NCI-H526 treated with DMSO at 0.1 percent for 48 hours (cell line): ENCODE measurements around the gene MAST4.

Experiments used
- DNase-seq: peaks from one replicate; lab custom pipeline; 2025; lab: John Stamatoyannopoulos, UW

The MAST4 gene

GRCh38 chr5:67043796-67044511 is 447.8 kb downstream of the MAST4 start:
- no peak for DNase-seq

DNA sequence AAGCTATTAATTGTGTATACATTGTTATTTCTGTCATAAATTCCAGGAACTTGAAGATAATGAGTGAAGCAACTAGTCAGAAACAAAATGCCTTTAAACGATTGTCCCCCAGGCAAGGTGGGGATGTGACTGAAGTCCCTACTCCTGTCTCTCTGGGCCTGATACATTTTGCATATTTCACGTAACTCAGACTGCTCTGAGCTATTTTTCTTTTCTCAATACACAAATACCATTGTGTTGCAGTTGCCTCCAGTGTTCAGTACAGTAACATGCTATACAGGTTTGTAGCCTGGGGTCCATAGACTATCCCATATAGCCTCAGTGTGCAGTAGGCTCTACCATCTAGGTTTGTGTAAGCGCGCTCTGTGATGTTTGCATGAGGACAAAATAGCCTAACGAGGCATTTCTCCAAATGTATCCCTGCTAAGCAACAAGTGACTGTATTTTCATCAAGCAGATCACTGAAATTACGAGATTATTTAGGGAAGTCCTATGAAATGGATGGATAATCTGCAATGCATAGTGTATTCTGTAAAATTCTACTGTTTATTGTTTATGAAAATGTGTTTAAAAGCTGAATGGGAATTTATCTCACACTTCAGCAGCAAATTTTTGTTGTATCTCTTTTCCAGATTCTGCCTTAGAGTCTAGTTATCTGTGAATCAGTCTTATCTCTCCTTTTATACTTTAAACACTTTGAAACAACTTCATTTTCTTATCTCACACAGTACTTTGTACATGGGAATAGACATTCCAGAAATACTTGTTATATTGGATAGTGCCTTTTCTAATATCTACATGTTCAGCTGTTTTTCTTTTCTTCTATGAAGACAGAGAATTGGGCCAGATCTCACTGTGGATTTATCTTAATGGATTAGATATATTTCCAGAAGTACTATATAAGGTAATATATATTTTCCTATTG is 449.9 kb downstream of the MAST4 start:
- DNase-seq: no peak

- no peak for DNase-seq
Observed at GRCh38 chr5:67047160-67047559, 451.0 kb downstream of the MAST4 start.

- DNase-seq: no peak
Observed at GRCh38 chr5:67047616-67048015, 451.4 kb downstream of the MAST4 start.

GRCh38 chr5:67050125-67050524 is 453.9 kb downstream of the MAST4 start:
- no peak for DNase-seq

- no peak for DNase-seq
Observed at GRCh38 chr5:67050635-67051034, 454.4 kb downstream of the MAST4 start.

DNA sequence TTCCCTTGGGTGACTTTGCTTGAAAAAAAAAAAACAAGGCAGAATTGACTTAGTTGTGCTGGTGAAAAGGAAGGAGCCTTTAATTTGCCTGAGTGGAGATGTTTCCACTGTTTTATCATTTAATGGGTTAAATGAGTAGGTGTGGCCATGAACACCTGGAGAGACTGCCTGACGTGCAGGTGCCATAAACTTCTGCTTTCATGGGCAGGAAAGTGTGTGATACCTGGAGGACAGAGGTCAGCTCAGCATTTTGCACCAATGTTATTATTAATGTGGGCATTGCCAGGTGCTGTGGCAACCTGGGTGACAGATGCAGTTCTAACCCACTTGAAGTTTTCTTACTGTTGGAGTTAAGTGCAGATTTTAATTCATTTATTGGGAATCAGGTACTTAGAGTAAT is 455.0 kb downstream of the MAST4 start:
- DNase-seq: no peak

- no peak for DNase-seq
Observed at GRCh38 chr5:67052034-67052433, 455.8 kb downstream of the MAST4 start.

DNA sequence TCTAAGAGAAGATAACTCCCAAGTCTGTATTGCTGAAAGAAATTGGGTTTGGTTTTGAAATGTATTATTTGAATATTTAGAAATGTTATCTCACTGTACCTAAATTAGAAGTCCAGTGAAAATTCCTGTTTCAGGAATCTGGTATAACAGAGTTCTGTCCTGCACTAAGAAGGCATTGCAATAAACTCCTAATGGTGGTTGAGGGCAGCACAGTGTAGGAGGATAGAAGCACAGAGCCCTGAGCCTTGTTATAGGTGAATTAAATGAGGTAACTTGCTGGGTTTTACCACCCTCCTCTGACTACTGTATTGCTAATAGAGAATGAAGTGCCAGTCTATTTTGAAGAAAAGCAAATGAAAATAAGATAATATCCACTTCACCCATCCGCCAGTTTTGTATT is 457.0 kb downstream of the MAST4 start:
- DNase-seq: no peak

GRCh38 chr5:67058998-67059743 is 463.0 kb downstream of the MAST4 start:
- no peak for DNase-seq

DNA sequence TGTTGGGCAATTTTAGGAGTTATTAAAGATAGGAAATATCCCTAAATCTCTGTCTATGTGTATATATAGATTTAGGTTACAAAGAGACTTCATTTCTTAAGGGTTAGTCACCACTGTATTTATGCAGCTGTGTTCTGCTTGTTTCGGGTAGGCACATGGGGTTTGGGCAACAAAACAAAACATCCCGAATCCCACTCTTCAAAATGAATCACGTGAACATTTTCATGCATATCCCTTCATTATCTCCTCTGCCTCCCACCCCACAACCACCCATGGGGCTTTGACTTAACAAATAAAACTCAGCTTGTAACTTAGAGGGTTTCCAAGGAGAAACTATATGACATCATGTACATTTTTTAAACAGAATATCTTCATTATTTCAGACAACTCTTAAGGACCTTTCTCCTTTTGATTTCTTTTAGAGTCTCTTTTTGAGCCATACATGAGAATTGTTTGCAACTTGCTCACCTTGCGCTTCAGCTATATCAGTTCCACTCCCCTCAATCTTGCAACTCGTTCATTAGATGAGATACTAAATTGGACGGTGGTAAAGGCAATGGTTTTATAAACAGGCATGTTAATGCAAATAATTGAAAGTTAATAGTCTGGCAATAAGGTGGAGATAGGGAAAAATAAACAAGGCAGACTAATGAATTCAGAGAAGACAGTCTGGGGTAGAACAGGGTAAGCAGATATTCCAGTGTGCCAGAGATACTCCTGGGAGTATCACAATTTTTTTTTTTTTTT is 463.7 kb downstream of the MAST4 start:
- DNase-seq: no peak

DNA sequence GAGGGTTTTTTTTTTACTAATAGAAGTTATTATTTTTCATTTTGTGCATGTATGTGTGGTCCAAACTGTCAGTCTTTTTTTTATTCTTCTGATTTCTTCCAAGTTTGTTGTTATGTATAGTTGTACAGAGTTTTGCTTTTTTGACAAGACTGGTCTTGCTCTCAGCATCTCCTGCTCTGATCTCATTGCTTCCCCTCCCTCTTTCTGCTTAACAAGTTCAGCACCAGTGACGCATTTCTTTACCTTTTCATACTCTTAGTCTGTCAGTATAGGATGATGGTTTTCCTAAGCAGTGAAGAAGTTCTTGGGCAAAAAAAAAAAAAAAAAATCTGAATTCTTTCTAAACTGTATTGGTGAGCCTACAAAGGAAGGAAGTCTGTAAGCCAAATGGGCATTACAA is 465.3 kb downstream of the MAST4 start:
- no peak for DNase-seq

DNA sequence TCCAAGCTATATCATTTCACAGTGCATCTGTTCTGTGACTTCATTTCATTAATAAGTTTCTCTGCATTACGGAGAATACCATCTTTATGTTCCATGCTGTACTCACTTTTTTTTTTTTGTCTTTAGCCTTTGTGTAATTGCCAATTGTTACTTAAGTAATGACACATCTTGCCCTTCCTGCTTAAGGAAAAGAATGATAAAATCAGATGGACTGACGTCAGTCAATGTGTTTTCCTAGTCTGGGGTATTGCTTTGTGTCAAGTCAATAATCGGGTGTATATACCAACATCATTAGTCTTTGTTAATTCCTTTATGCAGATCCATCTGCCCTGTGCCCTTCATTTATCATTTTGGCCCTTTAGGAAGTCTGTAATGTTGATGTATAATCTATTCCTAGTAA is 466.9 kb downstream of the MAST4 start:
- no peak for DNase-seq

DNA sequence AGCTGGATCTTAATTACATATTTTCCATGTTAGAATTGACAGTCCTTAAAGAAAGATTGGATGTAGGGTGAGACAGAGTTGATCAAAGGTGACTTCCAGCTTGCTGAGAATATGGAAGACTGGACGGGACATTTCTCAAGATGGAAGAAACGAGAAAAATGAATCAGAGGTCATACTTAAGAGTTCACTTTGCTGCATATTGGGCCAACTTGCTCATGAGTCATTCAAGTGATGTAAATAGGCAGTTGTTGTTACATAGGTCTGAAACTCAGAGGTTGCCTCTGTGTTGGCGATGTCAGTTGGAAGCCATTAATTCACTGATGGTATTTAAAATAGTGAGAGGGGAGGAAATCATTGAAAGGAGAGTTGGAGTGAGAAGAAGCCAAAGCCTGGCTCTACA is 467.6 kb downstream of the MAST4 start:
- DNase-seq: no peak

- DNase-seq: peak; percentile 43
Observed at GRCh38 chr5:67065237-67065636, 469.0 kb downstream of the MAST4 start.

GRCh38 chr5:67065696-67066095 is 469.5 kb downstream of the MAST4 start:
- DNase-seq: no peak

DNA sequence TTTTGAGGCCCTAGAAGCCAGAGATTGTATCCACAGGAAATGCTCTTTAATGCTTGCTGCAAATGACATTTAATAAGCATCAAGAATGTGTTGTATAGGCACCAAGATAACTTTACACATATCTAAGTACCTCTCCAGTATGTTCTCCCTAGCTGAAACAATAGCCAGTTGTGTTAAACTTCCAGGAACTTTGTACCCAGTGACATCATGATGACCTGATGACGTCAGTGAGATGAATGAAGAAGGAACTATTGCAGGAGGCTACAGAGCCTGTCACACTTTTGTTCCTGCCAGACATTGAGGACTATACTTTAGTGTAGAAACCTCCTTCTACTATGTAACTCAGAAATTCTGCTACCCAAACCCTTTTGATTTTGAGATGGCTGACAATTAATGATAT is 470.6 kb downstream of the MAST4 start:
- DNase-seq: no peak

DNA sequence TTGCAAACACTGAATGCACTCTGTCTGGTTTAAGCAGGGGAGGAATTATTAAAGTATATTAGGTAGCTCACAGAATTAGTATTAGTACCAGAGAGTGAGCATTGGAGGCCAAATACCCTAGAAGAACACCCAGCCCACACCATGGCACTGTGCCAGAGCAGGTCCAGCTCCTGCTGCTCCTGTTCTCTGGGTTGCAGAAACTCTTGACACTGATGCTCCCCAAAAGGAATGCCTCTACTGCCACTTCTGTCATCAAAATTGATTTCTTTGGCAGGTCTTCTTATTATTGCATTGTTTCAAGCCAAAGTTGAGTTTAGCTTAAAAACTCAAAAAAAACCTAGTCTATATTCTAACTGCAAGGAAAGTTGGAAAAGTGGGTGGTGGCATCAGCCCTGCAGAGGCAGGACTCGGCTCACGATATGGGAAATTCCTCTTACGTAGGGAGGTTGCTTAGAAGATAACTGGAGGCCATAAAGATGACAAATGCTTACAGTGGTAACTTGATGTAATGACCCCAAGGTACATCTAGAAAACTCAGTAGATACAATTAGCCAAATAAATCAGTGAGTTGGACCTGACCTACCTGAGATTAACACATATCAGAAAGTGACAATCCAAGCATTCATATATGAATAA is 477.0 kb downstream of the MAST4 start:
- DNase-seq: no peak

DNA sequence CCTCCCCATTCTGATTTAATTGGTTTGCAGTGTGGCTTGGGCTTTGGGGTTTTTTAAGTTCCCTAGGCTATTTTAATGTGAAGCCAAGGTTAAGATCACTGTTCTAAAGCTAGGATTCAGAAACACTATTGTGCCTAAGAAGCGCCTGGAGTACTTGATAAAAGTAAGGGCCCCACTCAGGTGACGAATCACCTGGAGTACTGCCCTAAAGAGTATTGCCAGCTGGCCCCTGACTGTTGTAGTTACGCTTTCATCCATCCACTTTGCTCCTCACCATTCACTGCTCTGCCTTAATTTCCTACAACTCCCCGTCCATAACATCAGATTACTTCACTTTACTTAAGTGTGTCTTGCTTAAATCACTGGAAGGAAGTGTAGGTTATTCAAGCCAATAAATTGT is 481.1 kb downstream of the MAST4 start:
- no peak for DNase-seq

- no peak for DNase-seq
Observed at GRCh38 chr5:67081261-67081660, 485.1 kb downstream of the MAST4 start.

GRCh38 chr5:67082941-67083340 is 486.7 kb downstream of the MAST4 start:
- no peak for DNase-seq
